ENCODE results near the gene EWSR1. TPM values are rescaled to one million over a fixed set of nuclear protein-coding genes. Genes with fewer than 3 reads are reported as not detected.

The EWSR1 gene
- total and polyA plus RNA-seq, 2 experiments from 2014 or later = 391 to 427 TPM

DNA sequence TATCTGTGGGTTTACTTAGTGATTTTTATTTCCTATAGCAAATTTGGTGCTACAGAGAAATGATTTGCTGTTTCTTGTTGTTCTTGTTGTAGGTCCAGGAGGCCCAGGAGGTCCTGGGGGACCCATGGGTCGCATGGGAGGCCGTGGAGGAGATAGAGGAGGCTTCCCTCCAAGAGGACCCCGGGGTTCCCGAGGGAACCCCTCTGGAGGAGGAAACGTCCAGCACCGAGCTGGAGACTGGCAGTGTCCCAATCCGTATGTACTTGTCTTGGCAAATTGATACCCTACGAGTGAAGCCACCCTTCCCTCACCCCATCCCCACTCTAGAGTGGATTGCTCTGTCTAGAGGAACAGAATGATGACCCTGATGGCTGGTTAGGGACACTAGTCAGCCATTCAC, 30.6 kb downstream of the EWSR1 start (continued):
- no peak; the same call in none of the 2 replicates for TF ChIP-seq POLR2AphosphoS5 (IDR thresholded peaks at IDR 0.05; ENCODE audit: low read depth)
- TF ChIP-seq NANOG (IDR thresholded peaks at IDR 0.05; ENCODE audit: borderline replicate concordance) = no peak
- TF ChIP-seq, protein P1, sequence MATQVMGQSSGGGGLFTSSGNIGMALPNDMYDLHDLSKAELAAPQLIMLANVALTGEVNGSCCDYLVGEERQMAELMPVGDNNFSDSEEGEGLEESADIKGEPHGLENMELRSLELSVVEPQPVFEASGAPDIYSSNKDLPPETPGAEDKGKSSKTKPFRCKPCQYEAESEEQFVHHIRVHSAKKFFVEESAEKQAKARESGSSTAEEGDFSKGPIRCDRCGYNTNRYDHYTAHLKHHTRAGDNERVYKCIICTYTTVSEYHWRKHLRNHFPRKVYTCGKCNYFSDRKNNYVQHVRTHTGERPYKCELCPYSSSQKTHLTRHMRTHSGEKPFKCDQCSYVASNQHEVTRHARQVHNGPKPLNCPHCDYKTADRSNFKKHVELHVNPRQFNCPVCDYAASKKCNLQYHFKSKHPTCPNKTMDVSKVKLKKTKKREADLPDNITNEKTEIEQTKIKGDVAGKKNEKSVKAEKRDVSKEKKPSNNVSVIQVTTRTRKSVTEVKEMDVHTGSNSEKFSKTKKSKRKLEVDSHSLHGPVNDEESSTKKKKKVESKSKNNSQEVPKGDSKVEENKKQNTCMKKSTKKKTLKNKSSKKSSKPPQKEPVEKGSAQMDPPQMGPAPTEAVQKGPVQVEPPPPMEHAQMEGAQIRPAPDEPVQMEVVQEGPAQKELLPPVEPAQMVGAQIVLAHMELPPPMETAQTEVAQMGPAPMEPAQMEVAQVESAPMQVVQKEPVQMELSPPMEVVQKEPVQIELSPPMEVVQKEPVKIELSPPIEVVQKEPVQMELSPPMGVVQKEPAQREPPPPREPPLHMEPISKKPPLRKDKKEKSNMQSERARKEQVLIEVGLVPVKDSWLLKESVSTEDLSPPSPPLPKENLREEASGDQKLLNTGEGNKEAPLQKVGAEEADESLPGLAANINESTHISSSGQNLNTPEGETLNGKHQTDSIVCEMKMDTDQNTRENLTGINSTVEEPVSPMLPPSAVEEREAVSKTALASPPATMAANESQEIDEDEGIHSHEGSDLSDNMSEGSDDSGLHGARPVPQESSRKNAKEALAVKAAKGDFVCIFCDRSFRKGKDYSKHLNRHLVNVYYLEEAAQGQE (IDR thresholded peaks at IDR 0.05; ENCODE audit: unreplicated experiment) = no peak
- TF ChIP-seq, protein P2, sequence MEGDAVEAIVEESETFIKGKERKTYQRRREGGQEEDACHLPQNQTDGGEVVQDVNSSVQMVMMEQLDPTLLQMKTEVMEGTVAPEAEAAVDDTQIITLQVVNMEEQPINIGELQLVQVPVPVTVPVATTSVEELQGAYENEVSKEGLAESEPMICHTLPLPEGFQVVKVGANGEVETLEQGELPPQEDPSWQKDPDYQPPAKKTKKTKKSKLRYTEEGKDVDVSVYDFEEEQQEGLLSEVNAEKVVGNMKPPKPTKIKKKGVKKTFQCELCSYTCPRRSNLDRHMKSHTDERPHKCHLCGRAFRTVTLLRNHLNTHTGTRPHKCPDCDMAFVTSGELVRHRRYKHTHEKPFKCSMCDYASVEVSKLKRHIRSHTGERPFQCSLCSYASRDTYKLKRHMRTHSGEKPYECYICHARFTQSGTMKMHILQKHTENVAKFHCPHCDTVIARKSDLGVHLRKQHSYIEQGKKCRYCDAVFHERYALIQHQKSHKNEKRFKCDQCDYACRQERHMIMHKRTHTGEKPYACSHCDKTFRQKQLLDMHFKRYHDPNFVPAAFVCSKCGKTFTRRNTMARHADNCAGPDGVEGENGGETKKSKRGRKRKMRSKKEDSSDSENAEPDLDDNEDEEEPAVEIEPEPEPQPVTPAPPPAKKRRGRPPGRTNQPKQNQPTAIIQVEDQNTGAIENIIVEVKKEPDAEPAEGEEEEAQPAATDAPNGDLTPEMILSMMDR (conservative IDR thresholded peaks at IDR 0.05; ENCODE audit: low read depth in 2 of 2) = no peak
- TF ChIP-seq JUNB (IDR thresholded peaks at IDR 0.05; ENCODE audit: unreplicated experiment) = no peak
- TF ChIP-seq STAT1 (IDR thresholded peaks at IDR 0.05; ENCODE audit: unreplicated experiment) = no peak
- TF ChIP-seq, protein P3, sequence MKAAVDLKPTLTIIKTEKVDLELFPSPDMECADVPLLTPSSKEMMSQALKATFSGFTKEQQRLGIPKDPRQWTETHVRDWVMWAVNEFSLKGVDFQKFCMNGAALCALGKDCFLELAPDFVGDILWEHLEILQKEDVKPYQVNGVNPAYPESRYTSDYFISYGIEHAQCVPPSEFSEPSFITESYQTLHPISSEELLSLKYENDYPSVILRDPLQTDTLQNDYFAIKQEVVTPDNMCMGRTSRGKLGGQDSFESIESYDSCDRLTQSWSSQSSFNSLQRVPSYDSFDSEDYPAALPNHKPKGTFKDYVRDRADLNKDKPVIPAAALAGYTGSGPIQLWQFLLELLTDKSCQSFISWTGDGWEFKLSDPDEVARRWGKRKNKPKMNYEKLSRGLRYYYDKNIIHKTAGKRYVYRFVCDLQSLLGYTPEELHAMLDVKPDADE (IDR thresholded peaks at IDR 0.05) = no peak
- TF ChIP-seq ZNF114 (CRISPR knock-in tag; IDR thresholded peaks at IDR 0.05) = no peak
- TF ChIP-seq ZNF331 (CRISPR knock-in tag; IDR thresholded peaks at IDR 0.05; ENCODE audit: low read depth) = no peak
- no peak for TF ChIP-seq CREB1 (CRISPR knock-in tag; IDR thresholded peaks at IDR 0.05; ENCODE audit: low read depth)
- TF ChIP-seq EZH2 (IDR thresholded peaks at IDR 0.05; ENCODE audit: low read depth, unreplicated experiment) = no peak
- TF ChIP-seq EZH2phosphoT487 (IDR thresholded peaks at IDR 0.05; ENCODE audit: unreplicated experiment) = no peak

DNA sequence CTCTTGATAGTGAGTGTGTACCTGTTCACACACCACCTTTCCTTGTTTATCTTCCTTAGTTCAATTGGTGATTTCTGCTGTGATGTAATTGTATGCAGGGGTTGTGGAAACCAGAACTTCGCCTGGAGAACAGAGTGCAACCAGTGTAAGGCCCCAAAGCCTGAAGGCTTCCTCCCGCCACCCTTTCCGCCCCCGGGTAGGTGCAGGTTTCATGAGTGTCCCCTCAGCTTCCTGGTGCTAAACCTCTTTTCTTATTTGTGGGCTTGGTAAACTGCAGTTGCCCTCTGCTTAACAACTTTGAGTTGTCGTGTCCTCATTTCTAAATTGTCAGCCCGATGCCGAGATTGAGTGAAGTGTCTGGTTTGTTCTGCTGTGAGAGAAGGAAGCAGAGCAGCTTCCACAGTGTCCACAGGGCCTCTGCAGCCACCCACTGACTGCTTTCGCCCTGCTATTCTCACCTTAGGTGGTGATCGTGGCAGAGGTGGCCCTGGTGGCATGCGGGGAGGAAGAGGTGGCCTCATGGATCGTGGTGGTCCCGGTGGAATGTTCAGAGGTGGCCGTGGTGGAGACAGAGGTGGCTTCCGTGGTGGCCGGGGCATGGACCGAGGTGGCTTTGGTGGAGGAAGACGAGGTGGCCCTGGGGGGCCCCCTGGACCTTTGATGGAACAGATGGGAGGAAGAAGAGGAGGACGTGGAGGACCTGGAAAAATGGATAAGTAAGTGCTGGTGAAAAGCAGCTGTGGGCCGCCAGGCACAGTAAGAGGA, 31.2 kb downstream of the EWSR1 start:
- H4K20me1 ChIP-seq (replicated peaks; ENCODE audit: insufficient read depth) = peaks cover 39% of the 10 kb centered on the region
- TF ChIP-seq JUNB (IDR thresholded peaks at IDR 0.05; ENCODE audit: unreplicated experiment) (no peak), EZH2 (IDR thresholded peaks at IDR 0.05; ENCODE audit: low read depth, unreplicated experiment) (no peak), EZH2phosphoT487 (IDR thresholded peaks at IDR 0.05; ENCODE audit: unreplicated experiment) (no peak), NANOG (IDR thresholded peaks at IDR 0.05; ENCODE audit: borderline replicate concordance) (no peak), ZNF114 (CRISPR knock-in tag; IDR thresholded peaks at IDR 0.05) (no peak), ZNF331 (CRISPR knock-in tag; IDR thresholded peaks at IDR 0.05; ENCODE audit: low read depth) (no peak), POLR2AphosphoS5 (IDR thresholded peaks at IDR 0.05; ENCODE audit: low read depth) (no peak)
- TF ChIP-seq, protein P1 (IDR thresholded peaks at IDR 0.05; ENCODE audit: unreplicated experiment) = no peak
- TF ChIP-seq, protein P3 (IDR thresholded peaks at IDR 0.05) = no peak

More for the DNA sequence above, 31.2 kb downstream of the EWSR1 start:
- Histone ChIP-seq H3K27me3 (ENCODE audit: insufficient read depth) (no peaks in the 10 kb centered on the region), H3K9me2 (ENCODE audit: insufficient read depth) (no peaks in the 10 kb centered on the region), H3K4me1 (ENCODE audit: insufficient read depth) (no peaks in the 10 kb centered on the region), H3K79me2 (replicated peaks; ENCODE audit: insufficient read depth) (0 out of 2 replicates have a peak, but pooled peaks cover 7% of the 10 kb centered on the region), H3K36me3 (ENCODE audit: insufficient read depth) (peaks cover 62% of the 10 kb centered on the region), H3K4me2 (no peak overlapping the region), H3K4me3 (no peak overlapping the region), H2AFZ (no peak overlapping the region), H3F3A (replicated peaks; ENCODE audit: low read depth) (peaks cover 67% of the 10 kb centered on the region), H3K27ac (ENCODE audit: low read depth) (no peak overlapping the region)
- no peak overlapping the region; the same call in 1 of the 2 replicates for H3K27ac Mint-ChIP-seq
- no peak overlapping the region for H3K4me3 Mint-ChIP-seq
- peaks cover 72% of the 10 kb centered on the region for H3K36me3 Mint-ChIP-seq (ENCODE audit: low read depth)
- peaks cover 8% of the 10 kb centered on the region for H3K4me1 Mint-ChIP-seq
- no peaks in the 10 kb centered on the region; the same call in 2 of the 3 replicates for H3K9me3 Mint-ChIP-seq
- H3K27me3 Mint-ChIP-seq (ENCODE audit: insufficient read depth, low read depth, poor library complexity) = peaks cover 22% of the 10 kb centered on the region
- ATAC-seq (no peak), DNase-seq (ENCODE audit: low spot score) (no peak)

Measured in GM23338 (cell line).